H9 (cell line): ENCODE data around the gene NXT1. TPM values are rescaled to one million over a fixed set of nuclear protein-coding genes. Genes with fewer than 3 reads are reported as not detected.

Experiments used
- DNase-seq: peaks from one replicate; pipeline ENCODE4 v3.0.0-alpha.2; 2017
- H2AFZ ChIP-seq: one replicate; pipeline ENCODE4 v1.6.1; 2013; ENCODE audit warnings: mild to moderate bottlenecking, low read length, control low read depth, moderate library complexity
- H2AK5ac ChIP-seq: 2 replicates; pipeline ENCODE4 v1.6.1; 2013; ENCODE audit warnings: low read length, control low read depth, mixed read lengths; ENCODE audit not compliant: insufficient read length
- H2BK120ac ChIP-seq: one replicate; pipeline ENCODE4 v1.6.1; 2013; ENCODE audit warnings: low read depth, mild to moderate bottlenecking, low read length, control low read depth, inconsistent platforms; ENCODE audit not compliant: poor library complexity, severe bottlenecking
- H2BK12ac ChIP-seq: 2 replicates; pipeline ENCODE4 v1.6.1; 2013; ENCODE audit warnings: low read length, control low read depth, mixed read lengths, low read depth; ENCODE audit not compliant: insufficient read length
- H2BK15ac ChIP-seq: 2 replicates; pipeline ENCODE4 v1.6.1; 2013; ENCODE audit warnings: low read depth, low read length, control low read depth
- H2BK20ac ChIP-seq: one replicate; pipeline ENCODE4 v1.6.1; 2013; ENCODE audit warnings: low read depth, mild to moderate bottlenecking, low read length, control low read depth, inconsistent platforms; ENCODE audit not compliant: poor library complexity, severe bottlenecking
- H2BK5ac ChIP-seq: 2 replicates; pipeline ENCODE4 v1.6.1; 2013; ENCODE audit warnings: low read length, control low read depth, mixed read lengths; ENCODE audit not compliant: insufficient read length
- H3K14ac ChIP-seq: 2 replicates; pipeline ENCODE4 v1.6.1; 2013; ENCODE audit warnings: low read length, control low read depth; ENCODE audit not compliant: insufficient read depth
- H3K18ac ChIP-seq: 2 replicates; pipeline ENCODE4 v1.6.1; 2013; ENCODE audit warnings: low read depth, mild to moderate bottlenecking, mixed read lengths, low read length, control low read depth; ENCODE audit not compliant: insufficient read length
- H3K23ac ChIP-seq: 2 replicates; pipeline ENCODE4 v1.6.1; 2013; ENCODE audit warnings: low read length, control low read depth, mixed read lengths, low read depth; ENCODE audit not compliant: insufficient read length
- H3K23me2 ChIP-seq: 2 replicates; pipeline ENCODE4 v1.6.1; 2013; ENCODE audit warnings: low read depth, mild to moderate bottlenecking, mixed read lengths, low read length, control low read depth; ENCODE audit not compliant: insufficient read length, poor library complexity, severe bottlenecking
- H3K27ac ChIP-seq: 2 replicates; pipeline ENCODE4 v1.5.1; 2013; ENCODE audit warnings: low read length, control low read depth, mixed read lengths, low read depth; ENCODE audit not compliant: insufficient read length
- H3K27me3 ChIP-seq: 2 replicates; pipeline ENCODE4 v1.6.1; 2013; ENCODE audit warnings: low read length, control low read depth, inconsistent platforms; ENCODE audit not compliant: insufficient read depth
- H3K4ac ChIP-seq: 2 replicates; pipeline ENCODE4 v1.6.1; 2013; ENCODE audit warnings: low read depth, mild to moderate bottlenecking, control low read depth, inconsistent platforms, low read length, moderate library complexity
- H3K4me1 ChIP-seq: 2 replicates; pipeline ENCODE4 v1.6.1; 2013; ENCODE audit warnings: low read length, control low read depth, inconsistent platforms; ENCODE audit not compliant: insufficient read depth
- H3K4me2 ChIP-seq: 2 replicates; pipeline ENCODE4 v1.6.1; 2013; ENCODE audit warnings: low read length, control low read depth, mixed read lengths; ENCODE audit not compliant: insufficient read length, insufficient read depth
- H3K56ac ChIP-seq: 2 replicates; pipeline ENCODE4 v1.6.1; 2013; ENCODE audit warnings: low read depth, mild to moderate bottlenecking, mixed read lengths, low read length, control low read depth; ENCODE audit not compliant: insufficient read length
- H3K79me1 ChIP-seq: 2 replicates; pipeline ENCODE4 v1.6.1; 2013; ENCODE audit warnings: low read depth, mild to moderate bottlenecking, moderate library complexity, low read length, control low read depth, inconsistent platforms; ENCODE audit not compliant: insufficient read depth, poor library complexity, severe bottlenecking
- H3K79me2 ChIP-seq: 2 replicates; pipeline ENCODE4 v1.6.1; 2013; ENCODE audit warnings: low read length, control low read depth, inconsistent platforms; ENCODE audit not compliant: insufficient read depth
- H3K9ac ChIP-seq: 2 replicates; pipeline ENCODE4 v1.6.1; 2013; ENCODE audit warnings: low read length, control low read depth, mixed read lengths; ENCODE audit not compliant: insufficient read length; ENCODE audit errors: extremely low read depth
- H3K9me3 ChIP-seq: one replicate; pipeline ENCODE4 v1.6.1; 2013; ENCODE audit warnings: low read depth, low read length, inconsistent platforms; ENCODE audit not compliant: control insufficient read depth
- H3T11ph ChIP-seq: one replicate; pipeline ENCODE4 v1.6.1; 2013; ENCODE audit warnings: mild to moderate bottlenecking, low read length, control low read depth, inconsistent platforms
- H4K20me1 ChIP-seq: one replicate; pipeline ENCODE4 v1.6.1; 2013; ENCODE audit not compliant: control insufficient read depth, insufficient read length, insufficient read depth
- H4K5ac ChIP-seq: 2 replicates; pipeline ENCODE4 v1.6.1; 2013; ENCODE audit warnings: low read depth, mild to moderate bottlenecking, mixed read lengths, low read length, control low read depth; ENCODE audit not compliant: insufficient read length
- H4K8ac ChIP-seq: replicated peaks from 2 replicates; pipeline ENCODE4 v1.6.1; 2013; ENCODE audit warnings: low read length, control low read depth, mixed read lengths, low read depth; ENCODE audit not compliant: insufficient read length
- H4K91ac ChIP-seq: 2 replicates; pipeline ENCODE4 v1.6.1; 2013; ENCODE audit warnings: low read depth, mild to moderate bottlenecking, moderate library complexity, mixed read lengths, low read length, control low read depth; ENCODE audit not compliant: insufficient read length
- H3K27ac Mint-ChIP-seq, 3 experiments: 2 replicates in 2 of 3; 3 replicates in 1 of 3; pipeline ENCODE4 v1.8.0; 2020 to 2021; ENCODE audit warnings: mixed read lengths in 3 of 3, mild to moderate bottlenecking in 1 of 3, moderate library complexity in 1 of 3
- H3K27me3 Mint-ChIP-seq: 2 replicates; pipeline ENCODE4 v1.8.0; 2021; ENCODE audit warnings: low read depth, mild to moderate bottlenecking, moderate library complexity, mixed read lengths
- H3K36me3 Mint-ChIP-seq, 3 experiments: 2 replicates in 2 of 3; 3 replicates in 1 of 3; pipeline ENCODE4 v1.8.0; 2020 to 2021; ENCODE audit warnings: low read depth in 3 of 3, mixed read lengths in 3 of 3; ENCODE audit not compliant: insufficient read depth in 1 of 3
- H3K4me1 Mint-ChIP-seq, 2 experiments: 2 replicates each; pipeline ENCODE4 v1.8.0; 2020; ENCODE audit warnings: mixed read lengths in 2 of 2
- H3K4me3 Mint-ChIP-seq, 2 experiments: 2 replicates in 1 of 2; 3 replicates in 1 of 2; pipeline ENCODE4 v1.8.0; 2020 to 2021; ENCODE audit warnings: mild to moderate bottlenecking in 2 of 2, mixed read lengths in 2 of 2, moderate library complexity in 1 of 2
- H3K9me3 Mint-ChIP-seq, 2 experiments: 2 replicates in 1 of 2; 3 replicates in 1 of 2; pipeline ENCODE4 v1.8.0; 2020; ENCODE audit warnings: mild to moderate bottlenecking in 2 of 2, mixed read lengths in 2 of 2, moderate library complexity in 1 of 2
- CTCF ChIP-seq: fragments of 200-600 bp; sonication (generic); conservative IDR thresholded peaks from 3 replicates; pipeline ENCODE4 v1.8.0; 2021; ENCODE audit warnings: antibody characterized with exemption, mild to moderate bottlenecking
- WGBS: extraction: QIAGEN DNeasy Blood & Tissue Kit; methylation state at CpG from one replicate; pipeline ENCODE4 v1.1.7; 2013; ENCODE audit warnings: missing lambda C conversion rate, low lambda C conversion rate, mixed read lengths; ENCODE audit not compliant: insufficient read length; ENCODE audit errors: extremely low coverage; 5-methylcytosine and 5-hydroxymethylcytosine counted together
- total RNA-seq: library from RNA; stranded (reverse); gene quantifications from 2 replicates; pipeline ENCODE4 v1.2.1, GENCODE V29; 2021

The NXT1 gene
- total RNA-seq, 1 experiment from 2014 or later: 25.5 TPM

- no peaks in the 10 kb centered on the region for H3K79me1 ChIP-seq
- H3K4me1 Mint-ChIP-seq: peaks cover 8 to 10% of the 10 kb centered on the region in 2 experiments
- H3K23ac ChIP-seq: no peak overlapping the region
- no peak overlapping the region for H4K5ac ChIP-seq
- H3K9me3 Mint-ChIP-seq: peaks cover 2 to 4% of the 10 kb centered on the region in 2 experiments; a peak in 2 of 5 replicates
- H4K91ac ChIP-seq: no peak overlapping the region
- no peak overlapping the region for H2AK5ac ChIP-seq
- no peak overlapping the region for H2BK120ac ChIP-seq
- no peak overlapping the region for H3K9ac ChIP-seq
- H2AFZ ChIP-seq: no peak overlapping the region
- H3K27ac Mint-ChIP-seq: no peak overlapping the region
- H3K4me1 ChIP-seq: no peaks in the 10 kb centered on the region
- WGBS: no CpG with 5 or more reads among the region's 13 CpGs
- H2BK5ac ChIP-seq: no peak overlapping the region
- H3K79me2 ChIP-seq: no peaks in the 10 kb centered on the region
- H3K14ac ChIP-seq: no peak overlapping the region
- no peak overlapping the region for H4K8ac ChIP-seq
- H2BK15ac ChIP-seq: no peak overlapping the region
- H2BK20ac ChIP-seq: no peak overlapping the region
- no peak for TF ChIP-seq CTCF
- no peaks in the 10 kb centered on the region for H4K20me1 ChIP-seq
- no peak overlapping the region for H3K4me2 ChIP-seq
- no peaks in the 10 kb centered on the region for H3K9me3 ChIP-seq
- H3K27me3 ChIP-seq: no peaks in the 10 kb centered on the region
- H3K27me3 Mint-ChIP-seq: peaks cover 5% of the 10 kb centered on the region; the same call in 1 of the 2 replicates
- DNase-seq: no peak
- no peak overlapping the region for H3K4ac ChIP-seq
- no peak overlapping the region for H3K27ac ChIP-seq
- no peak overlapping the region for H3K56ac ChIP-seq
- no peaks in the 10 kb centered on the region for H3K36me3 Mint-ChIP-seq
- H3T11ph ChIP-seq: no peak overlapping the region
- H2BK12ac ChIP-seq: no peak overlapping the region
- no peak overlapping the region for H3K18ac ChIP-seq
- no peaks in the 10 kb centered on the region for H3K23me2 ChIP-seq
- H3K4me3 Mint-ChIP-seq: no peak overlapping the region
Observed at GRCh38 chr20:23339986-23340385, 10.6 kb upstream of the NXT1 start.
